NCI-H2107 (cell line): ENCODE measurements around the gene TBL2.
"Not testable (repeated sequence)": the region's sequence is repeated elsewhere in the genome, so short reads cannot be mapped to it uniquely, and the experiment has no call there.

Source experiments
- DNase-seq: peaks from one replicate; lab custom pipeline; 2025; lab: John Stamatoyannopoulos, UW

The TBL2 gene

GRCh38 chr7:73606801-73607691 lies 28.7 kb upstream of the TBL2 start:
- peak; percentile 36 for DNase-seq

GRCh38 chr7:73605601-73606220 lies 27.3 kb upstream of the TBL2 start:
- no peak for DNase-seq

GRCh38 chr7:73602721-73603651 lies 24.6 kb upstream of the TBL2 start:
- DNase-seq = no peak

DNA sequence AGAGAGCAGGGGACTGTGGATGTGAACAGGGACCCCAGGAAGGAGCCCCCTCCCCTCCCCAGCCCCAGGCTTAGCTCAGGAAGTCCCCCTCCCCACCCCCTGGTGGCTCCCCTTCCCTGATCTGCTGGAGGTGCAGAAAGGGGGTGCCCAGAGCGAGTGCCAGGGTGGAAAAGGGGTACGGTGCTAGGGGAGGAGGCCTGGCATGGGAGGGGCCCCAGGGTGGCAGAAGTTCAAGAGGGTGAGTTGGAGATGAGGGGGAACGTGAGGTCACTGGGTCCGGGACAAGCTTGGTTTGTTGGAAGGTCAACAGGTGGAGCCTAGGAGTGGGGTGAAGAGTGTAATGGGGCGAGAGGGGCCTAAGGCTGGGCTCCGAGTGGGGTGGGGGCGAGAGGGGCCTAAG lies 21.5 kb upstream of the TBL2 start:
- no peak for DNase-seq

DNA sequence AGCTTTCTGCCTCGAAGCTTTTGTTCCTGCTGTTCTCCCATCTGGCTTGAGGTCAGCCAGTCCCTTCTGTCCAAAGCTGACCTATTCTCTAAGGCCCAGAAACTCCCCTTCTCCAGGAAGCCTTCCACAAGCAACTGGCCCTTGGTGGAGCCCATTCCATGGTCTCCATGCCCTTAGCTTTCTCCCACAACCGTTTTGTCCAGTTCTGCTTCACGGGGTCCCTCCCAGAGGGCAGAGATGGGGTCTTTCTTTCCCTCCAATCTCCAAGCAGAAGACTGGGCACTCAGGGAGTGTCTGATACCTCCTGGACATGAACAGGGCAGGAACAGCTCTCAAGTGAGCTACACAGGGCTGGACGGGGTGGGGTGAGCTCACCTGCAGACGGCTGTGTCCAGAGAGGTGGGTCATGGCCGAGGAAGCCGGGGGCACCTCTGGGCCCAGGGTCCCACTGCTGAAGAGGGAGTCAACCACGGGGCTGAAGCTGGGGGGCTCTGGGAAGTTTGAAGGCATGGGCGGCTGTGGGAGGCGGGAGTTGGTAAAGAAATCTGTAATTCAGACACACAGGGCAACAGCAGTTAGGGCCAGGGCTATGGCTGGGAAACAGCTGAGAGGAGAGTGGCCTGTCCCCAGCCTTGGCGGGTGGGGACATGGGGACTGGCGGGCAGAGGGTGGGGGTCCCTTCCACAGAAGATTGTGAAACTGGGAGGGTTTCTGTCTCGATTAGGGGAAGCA lies 20.9 kb upstream of the TBL2 start:
- DNase-seq = no peak

DNA sequence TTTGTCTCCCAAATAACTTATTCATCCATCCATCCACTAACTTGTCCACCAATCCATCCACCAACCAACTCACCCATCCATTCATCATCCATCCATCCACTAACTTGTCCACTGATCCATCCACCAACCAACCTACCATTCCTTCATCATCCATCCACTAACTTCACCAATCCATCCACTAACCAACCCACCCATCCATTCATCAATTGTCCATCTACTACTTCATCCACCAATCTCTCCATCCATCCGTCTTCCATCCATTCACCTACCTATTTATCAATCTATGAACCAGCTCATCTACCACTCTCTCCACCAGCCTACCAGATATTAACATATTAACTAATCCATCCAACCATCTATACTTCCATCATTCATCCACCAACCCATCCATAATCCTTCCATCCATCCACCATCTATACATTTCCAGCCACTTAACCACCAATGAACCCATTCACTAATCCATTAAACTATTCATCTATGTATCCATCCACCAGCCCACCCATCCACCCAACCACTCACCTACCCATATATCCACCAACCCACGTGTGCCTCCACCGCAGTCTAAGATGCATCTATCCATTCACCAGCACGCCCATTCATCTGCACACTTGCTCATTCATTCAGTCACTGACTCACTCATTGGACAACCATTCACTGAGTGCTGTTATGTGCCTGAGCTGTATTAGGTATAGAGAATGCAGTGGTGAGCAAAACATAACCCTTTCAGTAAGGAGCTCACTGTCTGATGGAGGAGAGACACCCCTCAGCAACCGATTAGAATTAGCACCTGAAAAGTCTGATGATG lies 19.8 kb upstream of the TBL2 start:
- no peak for DNase-seq

- DNase-seq = no peak
Measured at GRCh38 chr7:73596191-73597065, 18.0 kb upstream of the TBL2 start.

DNA sequence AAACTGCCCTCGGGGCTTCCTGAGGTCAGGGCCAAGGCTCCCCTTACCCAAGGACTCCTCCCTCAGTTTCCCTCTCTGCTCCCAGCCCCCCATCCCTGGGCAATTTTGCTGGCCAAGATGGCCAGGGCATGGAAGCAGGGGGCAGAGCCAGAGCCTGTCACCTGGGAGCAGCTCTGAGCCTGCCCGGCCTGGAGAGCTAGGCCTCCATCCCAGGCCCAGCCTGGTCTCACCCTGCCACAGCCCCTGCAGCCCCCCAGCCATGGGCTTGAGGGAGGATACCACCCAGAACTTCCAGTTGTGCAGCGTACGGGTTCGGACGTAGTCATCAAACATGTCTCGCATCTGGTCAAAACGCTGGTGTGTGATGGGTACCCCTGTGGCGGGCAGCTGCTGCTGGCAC lies 17.0 kb upstream of the TBL2 start:
- DNase-seq = no peak

- DNase-seq = no peak
Measured at GRCh38 chr7:73593207-73594045, 15.0 kb upstream of the TBL2 start.

GRCh38 chr7:73586911-73587310 lies 8.5 kb upstream of the TBL2 start:
- no peak for DNase-seq

DNA sequence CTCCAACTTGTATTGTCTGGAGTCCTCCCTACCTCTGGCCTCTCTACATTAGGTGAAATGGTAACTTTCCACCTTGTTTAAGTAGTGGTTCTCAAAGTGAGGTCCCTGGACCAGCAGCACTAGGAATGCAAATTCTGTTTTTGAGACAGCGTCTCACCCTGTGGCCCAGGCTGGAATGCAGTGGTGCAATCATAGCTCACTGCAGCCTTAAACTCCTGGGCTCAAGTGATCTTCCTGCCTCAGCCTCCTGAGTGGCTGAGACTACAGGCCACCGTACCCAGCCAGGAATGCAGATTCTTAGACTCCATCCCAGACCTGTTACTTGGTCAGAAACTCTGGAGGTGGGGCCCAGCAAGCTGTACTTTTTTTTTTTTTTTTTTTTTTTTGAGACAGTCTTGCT lies 6.8 kb upstream of the TBL2 start:
- no peak for DNase-seq

DNA sequence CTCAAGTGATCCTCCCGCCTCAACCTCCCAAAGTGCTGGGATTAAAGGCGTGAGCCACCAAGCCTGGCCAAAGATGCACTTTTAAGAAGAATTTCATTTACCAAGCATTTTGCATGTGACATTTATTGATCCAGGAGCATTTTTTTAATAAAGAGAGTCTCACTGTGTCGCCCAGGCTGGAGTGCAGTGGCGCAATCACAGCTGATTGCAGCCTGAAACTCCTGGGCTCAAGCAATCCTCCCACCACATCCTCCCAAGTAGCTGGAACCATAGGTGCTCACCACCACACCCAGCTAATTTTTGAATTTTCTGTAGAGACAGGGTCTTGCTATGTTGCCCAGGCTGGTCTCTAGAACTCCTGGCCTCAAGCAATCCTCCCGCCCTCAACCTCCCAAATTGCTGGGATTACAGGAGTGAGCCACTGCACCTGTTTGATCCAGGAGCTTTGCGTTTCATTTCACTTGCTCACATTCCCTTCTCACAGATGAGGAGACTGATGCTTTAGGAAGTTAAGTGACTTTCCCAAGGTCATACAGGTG lies 4.4 kb upstream of the TBL2 start:
- no peak for DNase-seq

DNA sequence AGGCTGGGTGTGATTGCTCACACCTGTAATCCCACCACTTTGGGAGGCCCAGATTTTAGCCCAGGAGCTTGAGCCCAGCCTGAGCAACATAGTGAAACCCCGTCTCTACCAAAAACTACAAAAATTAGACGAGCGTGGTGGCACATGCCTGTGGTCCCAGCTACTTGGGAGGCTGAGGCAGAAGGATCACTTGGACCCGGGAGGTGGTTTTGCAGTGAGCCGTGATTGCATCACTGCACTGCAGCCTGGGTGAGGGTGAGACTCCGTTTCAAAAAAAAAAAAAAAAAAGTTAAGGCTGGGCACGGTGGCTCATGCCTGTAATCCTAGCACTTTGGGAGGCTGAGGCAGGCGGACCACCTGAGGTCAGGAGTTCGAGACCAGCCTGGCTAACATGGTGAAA lies 2.6 kb upstream of the TBL2 start:
- DNase-seq = not testable (repeated sequence)

- no peak for DNase-seq
Measured at GRCh38 chr7:73577627-73578341, 595 bp downstream of the TBL2 start.

DNA sequence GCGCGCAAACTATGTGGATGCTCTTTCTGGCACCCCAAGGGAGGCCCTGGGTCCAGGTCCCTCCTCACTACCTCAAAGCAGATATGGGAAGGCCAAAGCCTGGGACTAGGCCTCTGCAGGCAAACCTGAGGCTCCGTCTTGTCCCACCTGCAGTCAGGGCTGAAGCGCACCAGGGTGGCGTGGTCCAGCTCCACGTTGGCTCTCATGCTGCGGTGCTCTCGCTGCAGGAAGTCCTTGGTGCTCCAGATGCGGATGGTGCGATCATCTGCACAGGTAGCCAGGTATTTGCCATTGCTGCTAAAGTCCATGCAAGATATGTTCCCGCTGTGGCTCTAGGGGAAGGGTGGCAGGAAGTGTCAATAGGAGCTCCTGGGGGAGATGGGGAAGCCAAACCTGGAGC lies 4.6 kb downstream of the TBL2 start:
- DNase-seq = no peak

GRCh38 chr7:73573276-73573675 lies 5.1 kb downstream of the TBL2 start:
- DNase-seq = no peak

DNA sequence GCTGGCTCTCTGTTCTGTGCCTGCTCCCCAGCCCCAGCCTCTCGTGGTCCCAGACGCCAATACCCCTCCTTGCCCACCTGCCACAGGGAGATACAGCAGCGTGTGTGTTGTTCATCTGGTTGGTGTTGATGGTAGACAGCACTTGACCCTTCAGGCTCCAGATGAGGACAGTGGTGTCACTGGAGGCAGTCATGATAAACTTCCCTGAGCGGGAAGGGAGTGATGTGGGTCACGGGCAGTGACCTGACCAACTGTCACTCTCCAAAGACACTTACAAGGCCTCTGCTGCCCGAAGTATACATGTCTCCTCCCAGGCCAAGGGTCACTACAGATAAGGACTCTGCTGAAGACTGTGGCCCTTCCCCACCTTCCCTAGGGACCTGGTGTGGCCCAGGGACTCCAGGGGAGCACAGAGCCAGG lies 5.6 kb downstream of the TBL2 start:
- no peak for DNase-seq

DNA sequence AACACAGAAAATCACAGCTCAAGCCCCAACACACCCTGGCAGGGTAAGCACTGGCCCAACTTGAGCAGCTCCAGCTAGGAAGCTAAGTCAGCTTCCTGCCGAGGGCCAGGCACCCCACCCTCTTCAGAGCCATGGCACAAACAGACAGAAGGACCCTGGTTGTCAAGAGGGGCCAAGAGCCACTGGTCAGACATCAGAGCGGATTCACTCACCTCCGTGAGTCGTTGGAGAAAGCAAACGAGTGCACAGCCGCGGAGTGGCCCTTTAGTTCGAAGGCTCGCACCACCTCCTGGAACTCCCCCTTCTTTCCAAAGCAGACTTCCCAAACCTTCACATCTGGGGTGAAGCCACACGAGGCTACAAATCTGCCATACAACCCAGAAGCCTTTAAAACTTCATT lies 7.4 kb downstream of the TBL2 start:
- no peak for DNase-seq
